GM23338 (cell line): ENCODE data around the gene KIF25. TPM values are rescaled to one million over a fixed set of nuclear protein-coding genes. Genes with fewer than 3 reads are reported as not detected.

Source experiments
- ATAC-seq: fragments of 200-7000 bp; cut with Tn5 transposase; 3 replicates; pipeline ENCODE4 v1.9.1; 2020
- DNase-seq: peaks from one replicate; pipeline ENCODE4 v3.0.0-alpha.2; 2015; ENCODE audit warnings: low spot score
- H2AFZ ChIP-seq: fragments of 200-600 bp; sonication (generic); 2 replicates; pipeline ENCODE4 v1.8.0; 2016; ENCODE audit warnings: antibody characterized with exemption, mild to moderate bottlenecking, moderate library complexity
- H3F3A ChIP-seq: fragments of 200-600 bp; sonication (generic); replicated peaks from 2 replicates; pipeline ENCODE4 v1.8.0; 2017; ENCODE audit warnings: antibody characterized with exemption, mixed run types, low read depth
- H3K27ac ChIP-seq: fragments of 200-600 bp; sonication (generic); 2 replicates; pipeline ENCODE4 v1.6.1; 2016; ENCODE audit warnings: low read depth
- H3K27me3 ChIP-seq: fragments of 200-600 bp; sonication (generic); 2 replicates; pipeline ENCODE4 v1.8.0; 2016; ENCODE audit warnings: mild to moderate bottlenecking, mixed run types, moderate library complexity; ENCODE audit not compliant: insufficient read depth
- H3K36me3 ChIP-seq: fragments of 200-600 bp; sonication (generic); 2 replicates; pipeline ENCODE4 v1.8.0; 2016; ENCODE audit warnings: mild to moderate bottlenecking; ENCODE audit not compliant: insufficient read depth
- H3K4me1 ChIP-seq: fragments of 200-600 bp; sonication (generic); 2 replicates; pipeline ENCODE4 v1.8.0; 2016; ENCODE audit warnings: mild to moderate bottlenecking, moderate library complexity; ENCODE audit not compliant: insufficient read depth
- H3K4me2 ChIP-seq: fragments of 200-600 bp; sonication (generic); 2 replicates; pipeline ENCODE4 v1.7.1; 2017; ENCODE audit warnings: mixed run types
- H3K4me3 ChIP-seq: fragments of 200-600 bp; sonication (generic); 2 replicates; pipeline ENCODE4 v1.6.1; 2016; ENCODE audit warnings: mixed run types
- H3K79me2 ChIP-seq: fragments of 200-600 bp; sonication (generic); replicated peaks from 2 replicates; pipeline ENCODE4 v1.8.0; 2017; ENCODE audit warnings: mild to moderate bottlenecking; ENCODE audit not compliant: insufficient read depth
- H3K9me2 ChIP-seq: fragments of 200-600 bp; sonication (generic); 2 replicates; pipeline ENCODE4 v1.8.0; 2017; ENCODE audit not compliant: insufficient read depth
- H4K20me1 ChIP-seq: fragments of 200-600 bp; sonication (generic); replicated peaks from 2 replicates; pipeline ENCODE4 v1.8.0; 2017; ENCODE audit warnings: mild to moderate bottlenecking; ENCODE audit not compliant: insufficient read depth
- H3K27ac Mint-ChIP-seq: 2 replicates; pipeline ENCODE4 v1.8.0; 2020; ENCODE audit warnings: inconsistent platforms, mild to moderate bottlenecking, moderate library complexity, mixed read lengths
- H3K27me3 Mint-ChIP-seq: 3 replicates; pipeline ENCODE4 v1.8.0; 2022; ENCODE audit warnings: low read depth, mild to moderate bottlenecking, moderate library complexity, mixed read lengths, inconsistent platforms; ENCODE audit not compliant: insufficient read depth, poor library complexity
- H3K36me3 Mint-ChIP-seq: 3 replicates; pipeline ENCODE4 v1.8.0; 2021; ENCODE audit warnings: low read depth, mild to moderate bottlenecking, inconsistent platforms, moderate library complexity, mixed read lengths
- H3K4me1 Mint-ChIP-seq: 3 replicates; pipeline ENCODE4 v1.8.0; 2020; ENCODE audit warnings: mild to moderate bottlenecking, inconsistent platforms, mixed read lengths
- H3K4me3 Mint-ChIP-seq: 3 replicates; pipeline ENCODE4 v1.8.0; 2021; ENCODE audit warnings: moderate library complexity, mild to moderate bottlenecking, inconsistent platforms, mixed read lengths
- H3K9me3 Mint-ChIP-seq: 3 replicates; pipeline ENCODE4 v1.8.0; 2020; ENCODE audit warnings: moderate library complexity, mild to moderate bottlenecking, inconsistent platforms, mixed read lengths
- CREB1 ChIP-seq: fragments of 250-450 bp; sonication (Bioruptor Pico); IDR thresholded peaks from 2 replicates; pipeline ENCODE4 v1.5.0; 2020; ENCODE audit warnings: low read depth, mild to moderate bottlenecking, moderate library complexity
- ETS1 ChIP-seq: IDR thresholded peaks from 2 replicates; pipeline ENCODE4 v1.6.1; 2016; ENCODE audit warnings: antibody characterized with exemption
- EZH2 ChIP-seq: fragments of 200-600 bp; sonication (generic); IDR thresholded peaks from one replicate; pipeline ENCODE4 v1.8.0; 2017; ENCODE audit warnings: antibody characterized with exemption, mild to moderate bottlenecking, low read depth; ENCODE audit not compliant: unreplicated experiment
- EZH2phosphoT487 ChIP-seq: fragments of 200-600 bp; sonication (generic); IDR thresholded peaks from one replicate; pipeline ENCODE4 v1.8.1; 2018; ENCODE audit warnings: antibody characterized with exemption; ENCODE audit not compliant: unreplicated experiment
- JUNB ChIP-seq: IDR thresholded peaks from one replicate; pipeline ENCODE4 v1.6.1; 2016; ENCODE audit warnings: antibody characterized with exemption; ENCODE audit not compliant: unreplicated experiment
- NANOG ChIP-seq: IDR thresholded peaks from 2 replicates; pipeline ENCODE4 v1.6.1; 2016; ENCODE audit warnings: antibody characterized with exemption, borderline replicate concordance
- POLR2AphosphoS5 ChIP-seq: IDR thresholded peaks from 2 replicates; pipeline ENCODE4 v1.6.1; 2016; ENCODE audit warnings: antibody characterized with exemption, low read depth
- REST ChIP-seq: IDR thresholded peaks from one replicate; pipeline ENCODE4 v1.6.1; 2018; ENCODE audit warnings: antibody characterized with exemption; ENCODE audit not compliant: unreplicated experiment
- STAT1 ChIP-seq: IDR thresholded peaks from one replicate; pipeline ENCODE4 v1.6.1; 2016; ENCODE audit warnings: antibody characterized with exemption; ENCODE audit not compliant: unreplicated experiment
- ZNF114 ChIP-seq: fragments of 250-450 bp; sonication (Bioruptor Pico); IDR thresholded peaks from 2 replicates; pipeline ENCODE4 v1.5.0; 2020; ENCODE audit warnings: mild to moderate bottlenecking, moderate library complexity
- ZNF331 ChIP-seq: fragments of 250-450 bp; sonication (Bioruptor Pico); IDR thresholded peaks from 2 replicates; pipeline ENCODE4 v1.5.0; 2020; ENCODE audit warnings: low read depth, mild to moderate bottlenecking, moderate library complexity
- ZNF462 ChIP-seq: fragments of 250-450 bp; sonication (Bioruptor Pico); IDR thresholded peaks from 2 replicates; pipeline ENCODE4 v1.5.0; 2020; ENCODE audit warnings: mild to moderate bottlenecking, moderate library complexity
- polyA plus RNA-seq: library from polyadenylated mRNA; unstranded; fragments of >200 nt; fragmentation: Nextera tagmentation; extraction: Ambion mirVana; gene quantifications from 2 replicates; pipeline ENCODE4 v1.2.1, GENCODE V29; 2016
- total RNA-seq: library from RNA; depleted of rRNA; stranded (reverse); fragments of >200 nt; shearing (Covaris generic); gene quantifications from 2 replicates; pipeline ENCODE4 v1.2.3, GENCODE V29; 2014
- TF ChIP-seq, protein P1 (sequence below), 2 experiments: fragments of 200-600 bp in 1 of 2; sonication (generic) in 1 of 2; conservative IDR thresholded peaks; 2 replicates each; pipeline versions ENCODE4 v1.5.1 to v1.6.1; 2016 to 2017; ENCODE audit warnings: antibody characterized with exemption in 2 of 2, low read depth in 2 of 2, mild to moderate bottlenecking in 2 of 2, moderate library complexity in 1 of 2

KIF25 gene
- total and polyA plus RNA-seq, 2 experiments from 2014 or later: 0.69 to 0.76 TPM

DNA sequence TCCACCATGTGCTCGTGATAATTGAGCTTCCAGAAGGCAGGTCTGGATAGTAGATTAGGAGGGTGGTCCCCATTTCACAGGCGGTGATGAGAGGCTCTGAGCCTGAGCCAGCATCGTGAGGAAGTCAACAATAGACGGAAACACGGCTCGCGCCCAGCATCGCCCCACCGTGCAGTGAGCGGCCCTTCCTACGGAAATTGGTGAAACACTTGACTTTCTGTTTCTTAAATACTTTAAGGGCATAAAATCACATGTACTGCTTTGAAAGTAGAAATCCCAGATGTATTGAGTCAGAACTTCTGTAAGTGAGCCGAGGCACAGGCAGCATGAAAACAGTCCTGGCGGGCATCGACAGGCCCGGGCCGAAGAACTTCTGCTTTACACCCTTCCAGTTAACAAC lies 4.3 kb upstream of the KIF25 start:
- H3K79me2 ChIP-seq: no peaks in the 10 kb centered on the region
- H3K9me2 ChIP-seq: 0 out of 2 replicates have a peak, but pooled peaks cover 3% of the 10 kb centered on the region
- H3K27me3 Mint-ChIP-seq: peaks cover 7% of the 10 kb centered on the region
- DNase-seq (no peak), ATAC-seq (no peak)
- no peaks in the 10 kb centered on the region for H4K20me1 ChIP-seq
- no peak overlapping the region for H3K4me2 ChIP-seq
- H3K4me1 ChIP-seq: peaks cover 7% of the 10 kb centered on the region
- H3K27ac ChIP-seq: no peak overlapping the region
- peaks cover 5% of the 10 kb centered on the region; the same call in 2 of the 3 replicates for H3K9me3 Mint-ChIP-seq
- no peaks in the 10 kb centered on the region for H3K27me3 ChIP-seq
- no peak overlapping the region for H3K4me3 ChIP-seq
- no peak overlapping the region for H3K27ac Mint-ChIP-seq
- no peaks in the 10 kb centered on the region for H3F3A ChIP-seq
- no peaks in the 10 kb centered on the region for H3K36me3 ChIP-seq
- H3K4me1 Mint-ChIP-seq: peaks cover 6% of the 10 kb centered on the region
- H2AFZ ChIP-seq: no peak overlapping the region
- TF ChIP-seq ZNF114 (CRISPR knock-in tag) (no peak), NANOG (no peak), ZNF462 (no peak), JUNB (no peak), STAT1 (no peak), CREB1 (no peak), EZH2 (no peak), POLR2AphosphoS5 (no peak), ETS1 (no peak), ZNF331 (CRISPR knock-in tag) (no peak), EZH2phosphoT487 (no peak), REST (no peak)
- TF ChIP-seq, protein P1, sequence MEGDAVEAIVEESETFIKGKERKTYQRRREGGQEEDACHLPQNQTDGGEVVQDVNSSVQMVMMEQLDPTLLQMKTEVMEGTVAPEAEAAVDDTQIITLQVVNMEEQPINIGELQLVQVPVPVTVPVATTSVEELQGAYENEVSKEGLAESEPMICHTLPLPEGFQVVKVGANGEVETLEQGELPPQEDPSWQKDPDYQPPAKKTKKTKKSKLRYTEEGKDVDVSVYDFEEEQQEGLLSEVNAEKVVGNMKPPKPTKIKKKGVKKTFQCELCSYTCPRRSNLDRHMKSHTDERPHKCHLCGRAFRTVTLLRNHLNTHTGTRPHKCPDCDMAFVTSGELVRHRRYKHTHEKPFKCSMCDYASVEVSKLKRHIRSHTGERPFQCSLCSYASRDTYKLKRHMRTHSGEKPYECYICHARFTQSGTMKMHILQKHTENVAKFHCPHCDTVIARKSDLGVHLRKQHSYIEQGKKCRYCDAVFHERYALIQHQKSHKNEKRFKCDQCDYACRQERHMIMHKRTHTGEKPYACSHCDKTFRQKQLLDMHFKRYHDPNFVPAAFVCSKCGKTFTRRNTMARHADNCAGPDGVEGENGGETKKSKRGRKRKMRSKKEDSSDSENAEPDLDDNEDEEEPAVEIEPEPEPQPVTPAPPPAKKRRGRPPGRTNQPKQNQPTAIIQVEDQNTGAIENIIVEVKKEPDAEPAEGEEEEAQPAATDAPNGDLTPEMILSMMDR (conservative IDR thresholded peaks at IDR 0.05; ENCODE audit: low read depth in 2 of 2): no peak
- peaks cover 5% of the 10 kb centered on the region; the same call in 2 of the 3 replicates for H3K36me3 Mint-ChIP-seq
- no peak overlapping the region for H3K4me3 Mint-ChIP-seq
